ENCODE measurements around the gene LRRC18. TPM values are rescaled to one million over a fixed set of nuclear protein-coding genes. Genes with fewer than 3 reads are reported as not detected.
A peak's percentile ranks its signal among the peaks of the same experiment; 100 is the strongest.

Gene LRRC18
- total RNA-seq, 2 donors from 2014 or later = not detected

DNA sequence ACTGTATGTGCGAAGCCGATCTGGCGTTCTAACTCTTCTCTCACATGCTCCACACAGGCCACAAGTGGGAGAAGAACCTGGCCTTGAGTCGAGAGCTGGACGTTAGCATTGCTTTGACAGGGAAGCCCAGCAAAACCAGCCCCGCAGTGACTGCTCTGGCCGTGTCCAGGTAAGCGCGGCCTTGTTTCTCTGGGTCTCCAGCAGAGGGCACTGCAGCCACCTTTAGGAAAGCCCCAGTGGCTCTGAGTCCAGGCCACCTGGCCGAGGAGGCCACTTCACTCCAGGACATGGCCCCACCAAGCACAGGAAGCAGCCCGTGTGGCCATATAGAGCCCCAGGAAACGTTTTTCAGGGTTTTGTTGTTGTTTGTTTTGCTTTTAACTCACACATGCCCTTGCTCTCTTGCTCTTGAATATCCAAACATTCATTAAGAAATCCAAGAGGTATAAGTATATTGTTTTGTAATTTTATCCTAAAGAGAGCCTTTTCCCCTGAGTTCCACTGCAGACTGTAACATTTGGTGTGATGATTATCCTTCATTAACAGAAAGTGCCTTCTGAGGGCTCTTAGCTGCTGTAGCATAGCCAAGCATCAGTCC lies 41.8 kb upstream of the LRRC18 start:
- H3K9me3 ChIP-seq = no peaks in the 10 kb centered on the region
- WGBS, 2 donors = 21 to 26% methylated on average over 12 of the region's 12 CpGs
- peak; percentile 58 to 70 (median 62) for DNase-seq
- no peaks in the 10 kb centered on the region for H3K27me3 ChIP-seq
- no peaks in the 10 kb centered on the region for H3K36me3 ChIP-seq (replicated peaks in 1 of 2; ENCODE audit: insufficient read depth in 1 of 2, low read depth in 2 of 2)
- no peak overlapping the region for H3K4me3 ChIP-seq
- no peak overlapping the region for H3K27ac ChIP-seq
- no peak for TF ChIP-seq POLR2A (IDR thresholded peaks at IDR 0.05)
- TF ChIP-seq, protein P1, sequence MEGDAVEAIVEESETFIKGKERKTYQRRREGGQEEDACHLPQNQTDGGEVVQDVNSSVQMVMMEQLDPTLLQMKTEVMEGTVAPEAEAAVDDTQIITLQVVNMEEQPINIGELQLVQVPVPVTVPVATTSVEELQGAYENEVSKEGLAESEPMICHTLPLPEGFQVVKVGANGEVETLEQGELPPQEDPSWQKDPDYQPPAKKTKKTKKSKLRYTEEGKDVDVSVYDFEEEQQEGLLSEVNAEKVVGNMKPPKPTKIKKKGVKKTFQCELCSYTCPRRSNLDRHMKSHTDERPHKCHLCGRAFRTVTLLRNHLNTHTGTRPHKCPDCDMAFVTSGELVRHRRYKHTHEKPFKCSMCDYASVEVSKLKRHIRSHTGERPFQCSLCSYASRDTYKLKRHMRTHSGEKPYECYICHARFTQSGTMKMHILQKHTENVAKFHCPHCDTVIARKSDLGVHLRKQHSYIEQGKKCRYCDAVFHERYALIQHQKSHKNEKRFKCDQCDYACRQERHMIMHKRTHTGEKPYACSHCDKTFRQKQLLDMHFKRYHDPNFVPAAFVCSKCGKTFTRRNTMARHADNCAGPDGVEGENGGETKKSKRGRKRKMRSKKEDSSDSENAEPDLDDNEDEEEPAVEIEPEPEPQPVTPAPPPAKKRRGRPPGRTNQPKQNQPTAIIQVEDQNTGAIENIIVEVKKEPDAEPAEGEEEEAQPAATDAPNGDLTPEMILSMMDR (IDR thresholded peaks at IDR 0.05) = peak; percentile 40 to 70 (median 62)
- no peaks in the 10 kb centered on the region for H3K4me1 ChIP-seq
- intact Hi-C loops (cut with DNase I) = no loop called here
- ATAC-seq = peak; percentile 71

DNA sequence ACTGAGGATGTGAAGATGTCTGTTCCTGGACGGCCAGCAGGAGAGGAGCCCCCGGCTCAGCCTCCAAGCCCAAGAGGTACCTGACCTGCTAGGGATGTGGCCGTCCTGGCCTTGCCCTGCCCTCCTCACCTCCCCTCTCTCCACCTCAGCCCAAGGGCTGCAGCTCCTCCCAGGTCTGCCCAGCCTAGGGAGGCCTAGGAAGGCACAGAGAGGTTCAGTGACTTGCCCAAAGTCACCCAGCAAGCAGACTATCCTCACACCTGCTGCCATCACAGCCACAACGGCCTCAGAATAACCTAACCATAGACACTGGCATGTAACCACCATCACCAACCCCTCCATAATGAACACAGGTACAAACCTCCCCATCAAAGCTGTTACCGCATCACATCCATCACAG lies 38.7 kb upstream of the LRRC18 start:
- H3K27ac ChIP-seq = no peak overlapping the region
- 65 to 81% methylated on average over 5 of the region's 5 CpGs for WGBS, 2 donors
- TF ChIP-seq POLR2A (IDR thresholded peaks at IDR 0.05) = no peak
- TF ChIP-seq, protein P1 (IDR thresholded peaks at IDR 0.05) = no peak

DNA sequence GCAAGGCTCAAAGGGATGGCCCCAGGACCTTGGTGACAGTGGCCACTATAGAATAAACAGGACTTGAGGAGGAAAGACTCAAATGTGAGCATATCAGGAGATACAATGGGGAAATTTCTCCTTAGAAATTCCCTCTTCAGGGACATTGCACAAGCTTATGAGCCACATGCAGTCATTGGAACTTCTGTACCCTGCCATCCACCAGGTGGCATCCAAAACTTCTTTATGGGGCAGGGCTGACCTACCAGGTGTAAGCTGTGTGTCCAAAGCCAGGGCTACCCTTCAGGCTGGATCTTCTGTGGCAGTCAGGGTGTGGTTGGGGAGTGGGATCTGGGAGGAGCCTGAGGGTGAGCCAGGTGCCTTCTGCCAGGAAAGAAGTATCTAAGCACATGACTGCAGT lies 36.6 kb upstream of the LRRC18 start:
- H3K36me3 ChIP-seq (replicated peaks in 1 of 2; ENCODE audit: insufficient read depth in 1 of 2, low read depth in 2 of 2) = no peaks in the 10 kb centered on the region
- no peaks in the 10 kb centered on the region for H3K27me3 ChIP-seq
- no peak overlapping the region for H3K27ac ChIP-seq
- no peak for DNase-seq
- H3K4me3 ChIP-seq = no peak overlapping the region
- intact Hi-C loops (cut with DNase I) = no loop called here
- no peak for TF ChIP-seq POLR2A (IDR thresholded peaks at IDR 0.05)
- TF ChIP-seq, protein P1 (IDR thresholded peaks at IDR 0.05) = no peak
- ATAC-seq = no peak
- H3K9me3 ChIP-seq = no peaks in the 10 kb centered on the region
- H3K4me1 ChIP-seq = no peaks in the 10 kb centered on the region

More for the DNA sequence above, 38.7 kb upstream of the LRRC18 start:
- H3K9me3 ChIP-seq = no peaks in the 10 kb centered on the region
- H3K27me3 ChIP-seq = no peaks in the 10 kb centered on the region
- DNase-seq (no peak), ATAC-seq (no peak)
- intact Hi-C loops (cut with DNase I) = no loop called here
- no peaks in the 10 kb centered on the region for H3K36me3 ChIP-seq (replicated peaks in 1 of 2; ENCODE audit: insufficient read depth in 1 of 2, low read depth in 2 of 2)
- no peaks in the 10 kb centered on the region for H3K4me1 ChIP-seq
- no peak overlapping the region for H3K4me3 ChIP-seq

DNA sequence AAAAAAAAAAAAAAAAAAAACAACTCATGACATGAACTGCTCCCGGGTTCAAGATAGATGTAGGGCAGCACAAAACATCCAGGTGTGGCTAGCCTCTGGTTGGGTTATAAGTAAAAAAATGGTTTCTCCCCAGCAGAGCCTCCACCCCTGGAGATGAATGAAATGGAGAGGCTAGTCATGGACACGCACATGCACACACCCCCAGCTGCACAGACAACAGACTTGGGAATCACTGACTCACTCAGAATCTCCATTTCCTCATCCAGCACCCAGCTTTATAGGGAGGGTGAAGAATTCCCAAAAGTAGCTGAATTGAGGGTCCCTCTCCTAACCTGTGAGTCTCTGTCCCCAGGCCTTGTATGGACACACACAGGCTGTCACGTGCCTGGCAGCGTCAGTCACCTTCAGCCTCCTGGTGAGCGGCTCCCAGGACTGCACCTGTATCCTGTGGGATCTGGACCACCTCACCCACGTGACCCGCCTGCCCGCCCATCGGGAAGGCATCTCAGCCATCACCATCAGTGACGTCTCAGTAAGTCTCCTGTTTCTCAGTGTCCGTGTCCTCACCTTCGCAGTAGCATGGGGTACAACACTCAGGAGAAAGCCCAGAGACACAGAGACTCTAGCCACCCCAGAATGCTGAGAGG lies 35.0 kb upstream of the LRRC18 start:
- H3K27me3 ChIP-seq = no peaks in the 10 kb centered on the region
- DNase-seq (no peak), ATAC-seq (no peak)
- intact Hi-C loops (cut with DNase I) = no loop called here
- no peak overlapping the region for H3K4me3 ChIP-seq
- H3K4me1 ChIP-seq = no peaks in the 10 kb centered on the region
- 61 to 73% methylated on average over 12 of the region's 12 CpGs for WGBS, 2 donors
- H3K9me3 ChIP-seq = no peaks in the 10 kb centered on the region
- no peaks in the 10 kb centered on the region for H3K36me3 ChIP-seq (replicated peaks in 1 of 2; ENCODE audit: insufficient read depth in 1 of 2, low read depth in 2 of 2)
- TF ChIP-seq POLR2A (IDR thresholded peaks at IDR 0.05) = no peak
- TF ChIP-seq, protein P1 (IDR thresholded peaks at IDR 0.05) = no peak
- H3K27ac ChIP-seq = no peak overlapping the region

DNA sequence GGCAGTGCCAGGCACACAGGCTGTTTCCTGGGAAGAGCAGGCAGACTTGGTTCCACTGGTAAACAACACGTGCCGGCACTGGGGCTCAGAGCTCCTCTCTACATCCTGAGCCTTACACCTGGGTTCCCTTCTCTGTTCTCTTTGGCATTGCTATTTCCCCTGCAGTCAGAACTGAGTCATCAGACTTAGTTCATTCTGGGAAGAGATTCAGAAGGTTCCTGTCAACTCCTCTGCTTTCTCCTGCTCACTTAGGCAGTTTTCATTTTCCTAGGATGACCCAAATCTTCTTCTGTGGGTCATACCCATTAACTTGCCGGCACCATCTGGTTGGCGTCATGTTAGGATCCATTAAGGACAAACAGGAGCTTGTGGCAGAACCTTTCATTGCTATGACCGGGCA lies 33.4 kb upstream of the LRRC18 start:
- no peak for DNase-seq
- H3K36me3 ChIP-seq (replicated peaks in 1 of 2; ENCODE audit: insufficient read depth in 1 of 2, low read depth in 2 of 2) = no peaks in the 10 kb centered on the region
- no peak overlapping the region for H3K4me3 ChIP-seq
- H3K27ac ChIP-seq = no peak overlapping the region
- WGBS, 2 donors = 60 to 64% methylated on average over 5 of the region's 5 CpGs
- TF ChIP-seq POLR2A (IDR thresholded peaks at IDR 0.05) = no peak
- TF ChIP-seq, protein P1 (IDR thresholded peaks at IDR 0.05) = no peak
- intact Hi-C loops (cut with DNase I) = no loop called here
- H3K27me3 ChIP-seq = no peaks in the 10 kb centered on the region
- no peaks in the 10 kb centered on the region for H3K9me3 ChIP-seq
- no peaks in the 10 kb centered on the region for H3K4me1 ChIP-seq
- ATAC-seq = no peak
